Endodermal cell (in vitro differentiated cells): ENCODE results near the gene DCP2. TPM values are rescaled to one million over a fixed set of nuclear protein-coding genes. Genes with fewer than 3 reads are reported as not detected.

Experiments
- DNase-seq: peaks from one replicate; pipeline ENCODE4 v3.0.0-alpha.2; 2017
- H3K27ac ChIP-seq: 2 replicates; pipeline ENCODE4 v1.5.1; 2013; ENCODE audit warnings: mild to moderate bottlenecking, low read depth, low read length, moderate library complexity
- H3K27me3 ChIP-seq: 2 replicates; pipeline ENCODE4 v1.6.1; 2013; ENCODE audit warnings: mild to moderate bottlenecking, low read length, moderate library complexity; ENCODE audit not compliant: insufficient read depth, control insufficient read depth, poor library complexity, severe bottlenecking
- H3K36me3 ChIP-seq: 2 replicates; pipeline ENCODE4 v1.7.0; 2013; ENCODE audit warnings: mild to moderate bottlenecking, low read length, moderate library complexity; ENCODE audit not compliant: control insufficient read depth, insufficient read depth
- H3K4me1 ChIP-seq: one replicate; pipeline ENCODE4 v1.7.0; 2013; ENCODE audit warnings: low read length; ENCODE audit not compliant: control insufficient read depth, insufficient read depth
- H3K4me3 ChIP-seq: 2 replicates; pipeline ENCODE4 v1.5.1; 2013; ENCODE audit warnings: mild to moderate bottlenecking, low read length, moderate library complexity
- H3K9ac ChIP-seq: 2 replicates; pipeline ENCODE4 v1.6.1; 2013; ENCODE audit warnings: mild to moderate bottlenecking, low read length, moderate library complexity; ENCODE audit not compliant: poor library complexity, severe bottlenecking; ENCODE audit errors: extremely low read depth
- H3K9me3 ChIP-seq: 2 replicates; pipeline ENCODE4 v1.6.1; 2013; ENCODE audit warnings: mild to moderate bottlenecking, low read length, moderate library complexity; ENCODE audit not compliant: control insufficient read depth
- H3K27ac Mint-ChIP-seq: 2 replicates; pipeline ENCODE4 v1.8.0; 2020; ENCODE audit warnings: mixed read lengths
- H3K27me3 Mint-ChIP-seq: 2 replicates; pipeline ENCODE4 v1.8.0; 2021; ENCODE audit warnings: mild to moderate bottlenecking, mixed read lengths; ENCODE audit not compliant: insufficient read depth
- H3K36me3 Mint-ChIP-seq: 2 replicates; pipeline ENCODE4 v1.8.0; 2020; ENCODE audit warnings: low read depth, mixed read lengths
- H3K4me1 Mint-ChIP-seq: 2 replicates; pipeline ENCODE4 v1.8.0; 2020; ENCODE audit warnings: mixed read lengths
- H3K4me3 Mint-ChIP-seq: 2 replicates; pipeline ENCODE4 v1.8.0; 2020; ENCODE audit warnings: mild to moderate bottlenecking, moderate library complexity, mixed read lengths
- H3K9me3 Mint-ChIP-seq: 2 replicates; pipeline ENCODE4 v1.8.0; 2020; ENCODE audit warnings: mild to moderate bottlenecking, mixed read lengths
- CTCF ChIP-seq: fragments of 200-600 bp; sonication (generic); conservative IDR thresholded peaks from 2 replicates; pipeline ENCODE4 v1.5.0; 2021; ENCODE audit warnings: antibody characterized with exemption, mild to moderate bottlenecking
- WGBS, 2 experiments: methylation state at CpG; one replicate each; pipeline versions ENCODE4 v1.1.5 to v1.1.7; 2013; ENCODE audit warnings: missing lambda C conversion rate in 2 of 2, mixed read lengths in 1 of 2; ENCODE audit not compliant: insufficient coverage in 1 of 2, insufficient read length in 1 of 2; 5-methylcytosine and 5-hydroxymethylcytosine counted together
- total RNA-seq, 2 donors: library from RNA; stranded (reverse); fragmentation: NEBNext Ultra II Directional in 1 of 2; extraction: Animal tissue kit (Norgen Biotek cat#: 25700) in 1 of 2; gene quantifications; 2 replicates in 1 of 2; 3 replicates in 1 of 2; pipeline ENCODE4 v1.2.1, GENCODE V29; 2021

Gene DCP2
- total RNA-seq, 2 donors from 2014 or later, result 152 to 154 TPM

DNA sequence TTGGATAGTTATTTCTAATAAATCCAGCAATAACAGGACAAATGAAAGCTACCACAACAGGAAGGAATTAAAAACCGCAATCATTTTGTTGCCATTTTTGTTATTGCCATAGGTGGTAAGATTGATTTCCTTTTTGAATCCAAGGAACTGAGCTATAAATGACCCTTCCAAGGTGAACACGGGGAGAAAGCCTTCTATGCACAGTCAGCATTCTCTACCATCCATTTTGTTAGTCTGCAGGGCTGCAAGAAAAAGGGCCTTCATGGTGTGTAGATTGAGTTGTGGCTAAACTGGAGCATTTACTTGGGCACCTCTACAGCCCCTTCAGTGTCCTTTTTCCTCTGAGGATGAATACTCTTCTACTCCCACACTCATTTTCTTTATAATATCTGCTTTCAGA is 35.9 kb upstream of the DCP2 start:
- Mint-ChIP-seq H3K4me1 (no peaks in the 10 kb centered on the region), H3K36me3 (no peaks in the 10 kb centered on the region), H3K4me3 (no peak overlapping the region), H3K27me3 (peaks cover 5% of the 10 kb centered on the region), H3K27ac (no peak overlapping the region), H3K9me3 (no peaks in the 10 kb centered on the region)
- no peaks in the 10 kb centered on the region for H3K9me3 ChIP-seq
- DNase-seq, result no peak
- TF ChIP-seq CTCF, result no peak
- H3K9ac ChIP-seq, result no peak overlapping the region
- no peak overlapping the region for H3K4me3 ChIP-seq
- no peaks in the 10 kb centered on the region for H3K4me1 ChIP-seq
- no peak overlapping the region for H3K27ac ChIP-seq
- H3K27me3 ChIP-seq, result no peaks in the 10 kb centered on the region
- 87% methylated on average over 2 of the region's 2 CpGs; no CpG with 5 or more reads in 1 of the 2 experiments for WGBS, 2 experiments
- no peaks in the 10 kb centered on the region for H3K36me3 ChIP-seq

DNA sequence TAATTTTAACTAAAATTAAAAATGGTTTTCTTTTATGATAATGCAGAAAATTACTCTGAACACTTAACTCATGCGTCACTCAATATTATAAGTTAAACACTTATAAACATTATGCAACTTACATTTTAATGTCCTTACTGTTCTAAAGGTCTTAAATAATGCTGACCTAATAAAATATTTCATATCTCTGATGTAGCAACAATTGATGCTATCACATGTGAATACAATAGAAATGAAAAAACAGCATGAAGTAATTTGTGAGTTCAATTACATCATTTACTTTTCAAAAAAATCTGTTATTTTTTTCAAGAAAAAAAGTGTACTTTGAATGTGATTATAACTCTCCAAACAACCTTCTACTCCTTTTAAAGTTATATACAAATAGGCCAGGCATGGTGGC is 28.1 kb upstream of the DCP2 start:
- Histone ChIP-seq H3K27me3 (no peaks in the 10 kb centered on the region), H3K4me1 (no peaks in the 10 kb centered on the region), H3K9ac (no peak overlapping the region), H3K36me3 (no peaks in the 10 kb centered on the region), H3K27ac (no peak overlapping the region), H3K9me3 (peaks cover 4% of the 10 kb centered on the region), H3K4me3 (no peak overlapping the region)
- Mint-ChIP-seq H3K27ac (no peak overlapping the region), H3K4me1 (no peaks in the 10 kb centered on the region), H3K9me3 (peaks cover 4% of the 10 kb centered on the region), H3K36me3 (no peaks in the 10 kb centered on the region), H3K4me3 (no peak overlapping the region), H3K27me3 (peaks cover 5% of the 10 kb centered on the region)
- no peak for TF ChIP-seq CTCF
- DNase-seq, result no peak
- WGBS, 2 experiments, result 100% methylated on average over 1 of the region's 1 CpG; no CpG with 5 or more reads in 1 of the 2 experiments

GRCh38 chr5:112951124-112951702 is 25.4 kb upstream of the DCP2 start:
- H3K36me3 ChIP-seq, result no peaks in the 10 kb centered on the region
- no peak for TF ChIP-seq CTCF
- H3K27me3 ChIP-seq, result no peaks in the 10 kb centered on the region
- Mint-ChIP-seq H3K4me3 (no peak overlapping the region), H3K9me3 (peaks cover 16% of the 10 kb centered on the region), H3K4me1 (no peaks in the 10 kb centered on the region), H3K36me3 (no peaks in the 10 kb centered on the region), H3K27ac (no peak overlapping the region), H3K27me3 (no peaks in the 10 kb centered on the region)
- H3K27ac ChIP-seq, result no peak overlapping the region
- H3K4me3 ChIP-seq, result no peak overlapping the region
- peaks cover 10% of the 10 kb centered on the region for H3K9me3 ChIP-seq
- no peaks in the 10 kb centered on the region for H3K4me1 ChIP-seq
- no peak overlapping the region for H3K9ac ChIP-seq
- DNase-seq, result no peak
- WGBS, 2 experiments, result 95 to 97% methylated on average over 11 to 12 of the region's 12 CpGs
